Ammon's horn (tissue), 1 donor: Measurements from ENCODE around the gene GALNT1.

Experiments used
- DNase-seq: peaks from one replicate; pipeline ENCODE4 v3.0.0-alpha.2; 2016; ENCODE audit warnings: low spot score

GALNT1 gene

DNA sequence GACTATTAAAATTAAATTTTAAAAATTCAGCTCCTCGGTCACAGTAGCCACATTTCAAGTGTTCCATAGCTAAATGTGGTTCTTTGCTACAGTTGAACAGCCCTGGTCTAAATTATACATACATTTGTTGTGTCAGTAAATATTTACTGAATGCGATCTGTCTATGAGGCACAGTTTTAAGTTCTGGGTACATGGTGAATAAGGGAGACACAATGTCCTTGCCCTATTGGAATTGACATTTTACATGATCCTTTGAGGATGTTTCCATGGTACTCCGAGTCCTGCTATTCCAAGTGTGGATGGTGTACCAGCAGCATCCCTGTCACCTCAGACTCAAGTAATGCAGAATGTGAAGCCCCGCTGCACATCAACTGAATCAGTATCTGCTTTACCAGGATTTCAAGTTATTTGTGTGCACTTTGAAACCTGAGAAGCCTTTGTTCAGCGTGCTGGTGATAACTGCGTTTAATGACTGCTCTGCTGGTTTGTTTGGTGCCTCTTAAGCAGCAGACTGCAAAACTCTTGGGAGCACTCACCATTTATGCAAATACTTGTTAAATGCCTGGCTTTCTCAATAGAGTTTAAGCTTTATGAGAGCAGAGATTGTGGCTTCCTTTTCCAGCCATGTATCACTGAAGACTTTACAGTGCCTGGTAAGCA lies 1.5 kb downstream of the GALNT1 start:
- DNase-seq = peak; percentile 27

- DNase-seq = no peak
Observed at GRCh38 chr18:35584735-35585134, 3.2 kb downstream of the GALNT1 start.

- DNase-seq = no peak
Observed at GRCh38 chr18:35585608-35586007, 4.1 kb downstream of the GALNT1 start.

- DNase-seq = no peak
Observed at GRCh38 chr18:35588122-35588521, 6.6 kb downstream of the GALNT1 start.

DNA sequence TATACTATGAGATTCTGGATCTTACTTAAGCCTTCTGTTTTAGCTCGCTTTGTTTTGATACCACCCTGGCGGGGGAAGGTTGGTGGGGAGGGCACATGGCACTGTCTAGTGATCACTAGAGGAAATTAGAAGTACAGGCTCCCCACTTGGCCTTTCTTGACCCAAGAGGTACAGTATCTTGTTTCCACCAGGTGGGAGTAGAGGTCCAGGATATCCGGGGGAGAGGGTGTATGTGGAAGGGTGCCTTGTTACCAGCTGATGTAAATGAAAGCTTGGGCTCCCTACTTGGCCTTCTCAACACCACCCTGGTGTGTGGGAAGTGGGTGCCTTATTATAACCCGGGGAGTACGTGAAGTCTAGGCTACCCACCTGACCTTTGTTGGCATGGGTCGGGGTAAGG lies 7.5 kb downstream of the GALNT1 start:
- no peak for DNase-seq

GRCh38 chr18:35589546-35589945 lies 8.0 kb downstream of the GALNT1 start:
- no peak for DNase-seq

GRCh38 chr18:35590935-35591334 lies 9.4 kb downstream of the GALNT1 start:
- no peak for DNase-seq

GRCh38 chr18:35592298-35592697 lies 10.8 kb downstream of the GALNT1 start:
- DNase-seq = no peak

DNA sequence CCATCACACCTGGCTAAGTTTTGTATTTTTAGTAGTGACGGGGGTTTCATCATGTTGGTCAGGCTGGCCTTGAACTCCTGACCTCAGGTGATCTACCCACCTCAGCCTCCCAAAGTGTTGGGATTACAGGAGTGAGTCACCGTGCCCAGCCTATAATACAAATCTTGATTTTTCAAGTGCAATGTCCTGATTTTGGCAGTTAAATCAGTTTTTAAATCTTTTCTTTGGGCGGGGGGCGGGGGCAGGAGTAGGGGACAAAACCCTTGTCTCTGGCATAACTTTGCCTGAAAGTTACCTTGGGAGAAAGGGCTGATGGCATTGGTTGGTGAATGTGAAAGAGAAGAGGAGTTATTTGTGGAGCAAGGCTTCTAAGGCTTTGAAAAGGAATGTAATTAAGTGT lies 12.3 kb downstream of the GALNT1 start:
- no peak for DNase-seq

DNA sequence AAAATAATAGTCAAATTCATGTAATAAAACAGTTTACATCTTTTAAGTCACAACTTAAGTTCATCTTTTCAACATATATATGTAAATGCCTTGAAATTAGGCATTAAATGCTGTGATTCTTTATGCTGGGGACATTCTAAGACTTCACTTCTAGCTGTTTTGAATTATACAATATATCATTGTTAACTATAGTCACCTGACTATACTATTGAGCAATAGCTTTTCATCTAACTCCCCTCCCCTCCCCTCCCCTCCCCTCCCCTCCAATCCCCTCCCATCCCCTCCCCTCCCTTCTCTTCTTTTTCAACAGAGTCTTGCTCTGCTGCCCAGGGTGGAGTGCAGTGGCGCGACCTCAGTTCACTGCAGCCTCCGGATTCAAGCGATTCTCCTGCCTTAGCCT lies 16.2 kb downstream of the GALNT1 start:
- no peak for DNase-seq

DNA sequence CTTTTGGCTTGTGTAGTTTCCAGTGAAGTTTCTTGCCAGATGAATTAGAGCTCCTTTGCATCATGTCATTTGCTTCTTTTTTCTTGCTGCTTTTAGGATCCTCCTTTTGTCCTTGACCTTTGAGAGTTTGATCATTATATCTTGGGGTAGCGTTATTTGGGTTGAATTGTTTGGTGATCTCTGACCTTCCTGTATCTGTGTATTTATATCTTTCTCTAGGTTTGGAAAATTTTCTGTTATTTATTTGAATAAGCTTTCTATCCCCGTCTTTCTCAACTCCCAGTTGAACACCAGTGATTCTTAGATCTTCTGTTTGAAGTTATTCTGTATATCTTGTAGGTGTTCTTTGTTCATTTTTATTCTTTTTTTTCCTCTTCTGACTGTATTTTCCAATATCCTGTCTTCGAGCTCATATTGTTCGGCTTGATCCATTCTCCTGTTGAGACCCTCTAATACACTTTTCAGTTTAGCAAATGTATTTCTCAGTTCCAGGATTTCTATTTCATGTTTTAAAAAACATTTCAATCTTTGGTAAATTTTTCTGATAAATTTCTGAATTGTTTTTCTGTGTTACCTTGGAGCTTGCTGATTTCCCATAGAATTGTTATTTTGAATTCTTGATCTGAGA lies 20.8 kb downstream of the GALNT1 start:
- DNase-seq = no peak

GRCh38 chr18:35603008-35603407 lies 21.5 kb downstream of the GALNT1 start:
- DNase-seq = no peak

GRCh38 chr18:35603528-35603927 lies 22.0 kb downstream of the GALNT1 start:
- DNase-seq = no peak

- no peak for DNase-seq
Observed at GRCh38 chr18:35604369-35604768, 22.8 kb downstream of the GALNT1 start.

GRCh38 chr18:35605686-35606417 lies 24.3 kb downstream of the GALNT1 start:
- DNase-seq = no peak

DNA sequence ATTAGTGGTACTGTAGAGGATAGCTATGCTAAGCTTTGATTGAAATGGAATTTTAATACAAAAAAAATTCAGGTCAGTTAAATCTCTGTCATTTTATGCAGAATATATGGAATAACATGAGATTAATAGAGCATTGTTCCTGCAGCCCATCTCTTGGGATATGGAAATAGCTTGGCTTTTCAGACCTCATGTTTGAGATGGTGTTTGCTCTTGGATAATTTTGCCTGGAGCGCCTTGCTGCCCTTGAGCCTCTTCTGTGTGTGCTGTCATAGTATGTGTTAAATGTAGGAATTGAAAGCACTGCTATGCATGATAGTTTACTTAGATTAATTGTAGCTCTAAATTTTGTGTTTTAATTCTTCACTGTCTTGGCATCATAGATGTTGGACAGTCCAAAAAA lies 27.7 kb downstream of the GALNT1 start:
- no peak for DNase-seq

- no peak for DNase-seq
Observed at GRCh38 chr18:35610089-35610488, 28.5 kb downstream of the GALNT1 start.

DNA sequence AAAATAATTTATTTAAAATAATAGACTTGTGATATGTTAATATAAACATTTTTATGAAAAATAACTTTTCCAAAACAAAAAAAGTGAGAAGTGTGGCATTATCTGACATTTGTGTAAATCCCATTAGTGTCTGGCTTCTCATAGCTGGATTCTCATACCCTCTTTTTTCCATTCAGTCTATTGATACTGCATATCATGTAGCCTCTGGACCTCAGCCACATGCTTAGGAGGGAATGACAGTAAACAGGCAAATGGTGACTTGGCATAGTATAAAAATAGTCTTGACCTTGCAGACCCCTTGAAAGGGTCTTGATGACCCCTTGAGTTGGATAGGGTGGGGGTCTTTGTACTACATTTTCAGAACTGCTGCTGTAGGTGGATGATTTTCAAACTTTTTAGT lies 29.2 kb downstream of the GALNT1 start:
- no peak for DNase-seq

DNA sequence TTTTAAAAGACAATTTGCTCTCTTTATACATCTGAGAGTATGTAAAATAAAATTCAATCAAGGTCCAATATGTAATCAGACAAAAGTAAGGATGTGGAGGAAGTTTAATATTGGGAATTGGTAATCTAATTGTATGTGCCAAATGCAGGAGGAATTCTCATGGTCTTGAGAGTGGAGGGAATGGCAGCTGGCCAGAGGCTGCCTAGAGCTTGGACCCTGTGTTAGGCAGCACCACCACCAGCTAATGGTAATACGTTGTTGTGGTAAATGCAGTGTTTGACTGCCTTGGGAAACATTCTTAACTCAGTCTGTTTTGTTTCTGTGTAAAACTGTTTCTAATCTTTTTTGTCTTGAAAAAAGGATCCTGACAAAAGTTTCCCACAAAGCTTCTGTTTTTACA lies 30.0 kb downstream of the GALNT1 start:
- DNase-seq = no peak

DNA sequence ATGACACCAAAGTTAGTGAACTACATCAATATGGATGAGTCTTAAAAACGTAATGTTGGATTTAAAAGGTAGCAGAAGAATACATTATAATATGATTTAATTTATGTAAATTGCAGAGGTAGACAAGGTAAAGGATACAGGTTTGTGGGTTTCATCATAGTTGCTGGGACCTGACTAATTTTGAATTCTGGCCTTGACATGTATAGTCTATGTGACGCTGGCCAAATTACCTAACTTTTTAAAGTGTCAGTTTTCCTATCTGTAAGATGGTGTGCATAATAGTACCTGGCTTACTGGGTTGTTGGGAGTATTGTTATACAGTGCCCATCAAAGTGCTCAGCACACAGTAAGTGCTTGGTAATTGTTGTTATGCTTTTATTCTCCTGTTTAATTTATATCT lies 34.5 kb downstream of the GALNT1 start:
- no peak for DNase-seq

- DNase-seq = peak; percentile 56
Observed at GRCh38 chr18:35616664-35617423, 35.3 kb downstream of the GALNT1 start.

DNA sequence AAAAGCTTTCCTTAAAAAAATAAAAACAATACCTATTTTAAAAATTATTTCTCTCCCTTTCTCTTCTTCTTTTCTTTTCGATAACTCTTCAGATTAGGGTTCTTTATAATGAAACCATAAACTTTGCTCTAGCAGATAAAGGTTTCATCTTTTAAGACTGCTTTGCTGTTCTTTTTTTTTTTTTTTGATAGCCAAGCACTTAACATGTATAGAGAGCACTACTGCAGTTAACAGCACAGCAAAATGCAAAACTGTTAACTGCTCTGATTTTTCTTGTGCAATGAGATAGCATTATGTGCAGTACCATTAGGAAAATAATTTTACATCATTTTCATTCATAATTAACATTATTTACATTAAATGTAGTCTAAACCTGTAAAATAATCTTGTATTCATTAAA lies 36.3 kb downstream of the GALNT1 start:
- no peak for DNase-seq

DNA sequence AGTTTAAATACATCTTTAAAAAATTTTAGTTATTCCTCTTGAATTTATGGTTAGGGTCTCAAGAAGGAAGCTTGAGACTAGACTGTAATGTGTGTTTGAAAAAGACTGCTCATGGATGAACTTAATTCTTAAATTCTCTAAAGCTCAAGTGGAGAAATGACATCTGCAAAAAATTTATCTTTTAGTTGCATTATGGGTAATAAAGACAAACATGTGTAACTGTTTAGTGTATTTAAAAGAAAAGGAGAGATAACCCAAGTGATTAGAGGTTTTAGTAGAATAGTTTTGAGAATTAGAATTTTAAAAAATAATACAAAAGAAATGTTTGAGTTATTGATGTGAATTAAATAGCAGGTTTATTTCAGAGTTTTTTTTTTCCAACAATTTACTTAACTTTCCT lies 36.7 kb downstream of the GALNT1 start:
- DNase-seq = no peak
